B cell (primary cell): ENCODE data around the gene LRAT.

Experiments used
- CTCF ChIP-seq: fragments of 200-600 bp; IDR thresholded peaks from one replicate; pipeline ENCODE4 v1.8.0; 2022; ENCODE audit warnings: antibody characterized with exemption, mild to moderate bottlenecking
- EZH2 ChIP-seq: IDR thresholded peaks from 2 replicates; pipeline ENCODE4 v1.6.1; 2012; ENCODE audit warnings: borderline replicate concordance, low read depth, mild to moderate bottlenecking, moderate library complexity, low read length; ENCODE audit not compliant: insufficient read depth, poor library complexity, severe bottlenecking

GRCh38 chr4:154711522-154711921, 32.3 kb upstream of the LRAT start:
- TF ChIP-seq CTCF (no peak), EZH2 (no peak)
